ENCODE results near the gene TRIM73.
"Not testable (repeated sequence)": the region's sequence is repeated elsewhere in the genome, so short reads cannot be mapped to it uniquely, and the experiment has no call there.

Gene TRIM73

DNA sequence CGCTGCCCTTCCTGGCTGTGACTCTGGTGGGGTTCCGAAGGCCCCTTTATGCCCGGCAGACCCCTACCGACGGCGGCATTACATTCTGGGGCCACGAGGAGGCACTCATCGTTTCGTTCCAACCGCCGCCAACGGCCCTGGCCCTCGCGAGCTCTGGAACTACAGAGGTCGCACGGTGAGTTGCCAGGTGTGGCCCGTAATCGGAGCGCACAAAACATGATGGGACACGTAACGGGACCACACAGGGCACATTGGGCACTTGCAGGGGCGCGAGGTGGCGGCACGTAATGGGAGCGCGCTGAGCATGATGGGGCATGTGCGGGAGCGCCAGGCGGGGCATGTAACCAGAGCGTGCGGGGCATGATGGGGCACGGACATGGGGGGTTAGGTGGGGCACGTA is at the start of gene TRIM73:
Gene TRIM73 (plus strand): TSS at position 301 of the 400 bp plus-strand sequence. CDS start 3,305 bp downstream, outside the sequence.
- DNase-seq, result not testable (repeated sequence)

DNA sequence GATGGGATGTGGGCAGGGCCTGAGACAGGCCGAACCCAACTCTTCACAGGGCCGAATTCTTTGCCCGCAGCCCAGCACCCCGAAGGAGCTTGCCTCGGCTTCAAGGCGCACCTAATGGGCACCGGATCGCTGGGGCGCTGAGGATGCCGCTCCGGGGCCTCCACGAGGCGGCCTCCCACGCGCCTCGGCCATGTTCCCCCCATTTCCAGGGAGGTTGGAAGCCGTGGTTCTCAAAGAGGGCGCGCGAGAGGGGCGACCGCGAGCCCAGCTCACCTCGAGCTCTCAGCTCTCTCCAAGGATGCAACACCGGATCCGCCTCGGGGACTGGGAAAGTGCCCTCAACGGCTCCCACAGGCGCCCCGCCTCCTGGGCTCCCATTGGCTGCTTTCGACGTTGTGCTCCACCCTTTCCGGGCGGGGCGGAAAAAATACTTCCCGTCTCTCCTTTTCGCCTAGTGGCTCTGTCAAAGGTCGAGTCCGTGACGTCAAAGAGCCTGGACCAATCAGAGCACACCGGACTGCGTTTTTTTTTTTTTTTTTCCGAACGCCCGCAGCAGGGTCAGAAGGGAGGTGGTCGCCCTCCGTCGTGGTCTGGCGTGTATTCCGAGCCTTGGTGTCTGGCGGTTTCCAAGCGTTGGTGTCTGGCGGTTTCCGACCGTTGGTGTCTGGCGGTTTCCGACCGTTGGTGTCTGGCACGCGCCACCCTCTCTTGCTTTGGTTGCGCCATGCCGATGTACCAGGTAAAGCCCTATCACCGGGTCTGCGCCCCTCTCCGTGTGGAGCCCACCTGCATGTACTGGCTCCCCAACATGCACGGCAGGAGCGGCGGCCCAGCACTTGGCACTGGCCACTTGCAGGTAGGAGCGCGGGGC is 36.5 kb upstream of the TRIM73 start:
- not testable (repeated sequence) for DNase-seq

DNA sequence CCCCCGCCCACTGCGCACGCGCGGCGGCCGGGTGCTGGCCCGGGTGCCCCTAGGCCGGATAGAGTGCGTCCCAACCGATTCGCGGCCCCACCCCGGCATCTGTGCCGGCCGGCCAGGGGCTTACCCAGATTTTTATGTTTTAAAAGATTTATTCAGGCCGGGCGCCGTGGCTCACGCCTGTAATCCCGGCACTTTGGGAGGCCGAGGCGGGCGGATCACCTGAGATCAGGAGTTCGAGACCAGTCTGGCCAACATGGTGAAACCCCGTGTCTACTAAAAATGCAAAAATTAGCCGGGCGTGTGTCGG is 35.9 kb upstream of the TRIM73 start:
- not testable (repeated sequence) for DNase-seq

DNA sequence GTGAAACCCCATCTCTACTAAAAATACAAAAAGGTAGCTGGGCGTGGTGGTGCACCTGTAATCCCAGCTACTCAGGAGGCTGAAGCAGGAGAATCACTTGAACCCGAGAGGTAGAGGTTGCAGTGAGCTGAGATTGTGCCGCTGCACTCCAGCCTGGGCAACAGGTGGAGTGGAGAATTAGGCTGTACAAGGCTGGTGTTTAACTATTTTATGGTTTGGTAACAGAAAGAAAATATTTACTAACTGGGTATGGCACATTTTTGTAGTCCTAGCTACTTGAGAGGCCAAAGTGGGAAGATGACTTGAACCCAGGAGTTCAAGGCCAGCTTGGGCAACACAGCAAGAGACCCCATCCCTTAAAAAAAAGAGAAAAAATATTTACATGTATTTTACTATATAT is 31.4 kb upstream of the TRIM73 start:
- DNase-seq, result not testable (repeated sequence)

DNA sequence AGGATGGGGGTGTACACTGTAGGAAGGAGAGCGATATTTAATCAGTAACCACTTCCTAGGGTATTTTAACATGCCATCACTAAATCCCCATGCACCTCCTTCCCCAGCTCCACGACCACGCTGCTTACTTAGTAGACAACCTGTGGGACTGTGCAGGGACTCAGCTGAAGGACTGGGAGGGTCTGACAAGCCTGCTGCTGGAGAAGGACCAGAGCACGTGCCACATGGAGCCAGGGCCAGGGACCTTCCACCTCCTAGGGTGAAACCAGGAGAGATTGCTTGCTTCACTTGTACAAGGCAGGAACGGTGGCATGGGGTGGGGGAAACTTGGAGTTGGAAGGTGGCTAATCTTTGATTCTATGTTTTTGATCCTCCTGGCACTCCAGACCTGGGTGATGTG is 28.8 kb upstream of the TRIM73 start:
- DNase-seq, result not testable (repeated sequence)

DNA sequence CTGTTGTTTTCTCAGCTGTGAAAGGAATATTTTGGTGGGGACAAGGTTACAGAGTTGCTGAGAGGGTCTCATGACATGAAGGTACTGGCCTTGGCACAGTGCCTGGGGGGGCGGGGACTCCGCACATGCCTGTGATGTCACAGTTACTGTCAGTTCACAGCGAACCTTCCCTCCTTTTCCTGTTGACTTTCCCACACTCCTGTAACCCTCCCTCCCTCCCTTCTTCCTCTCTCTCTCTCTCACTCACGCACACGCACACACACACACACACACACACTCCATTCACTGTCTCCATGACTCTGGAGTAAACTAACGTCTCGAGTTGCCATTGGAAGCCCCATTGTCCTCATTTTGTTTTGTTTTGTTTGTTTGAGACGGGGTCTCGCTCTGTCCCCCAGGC is 28.1 kb upstream of the TRIM73 start:
- not testable (repeated sequence) for DNase-seq

DNA sequence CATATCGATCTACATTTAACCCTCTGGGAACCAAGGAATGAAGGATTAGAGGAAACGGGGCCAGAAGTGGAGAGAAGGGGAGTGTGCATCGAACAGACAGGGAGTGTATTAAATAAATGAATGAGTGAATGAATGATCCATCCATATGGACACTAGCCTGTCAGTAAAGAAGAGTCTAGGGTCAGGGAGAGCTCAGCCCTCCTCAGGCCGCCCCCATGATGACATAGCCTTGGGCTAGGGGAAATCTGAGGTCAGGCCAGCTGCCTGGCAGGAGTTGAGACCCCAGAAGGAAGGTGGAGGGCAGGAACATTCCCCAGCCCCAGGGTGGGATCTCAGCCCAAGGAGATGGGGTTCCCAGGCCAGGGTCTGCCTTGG is 21.3 kb upstream of the TRIM73 start:
- not testable (repeated sequence) for DNase-seq

DNA sequence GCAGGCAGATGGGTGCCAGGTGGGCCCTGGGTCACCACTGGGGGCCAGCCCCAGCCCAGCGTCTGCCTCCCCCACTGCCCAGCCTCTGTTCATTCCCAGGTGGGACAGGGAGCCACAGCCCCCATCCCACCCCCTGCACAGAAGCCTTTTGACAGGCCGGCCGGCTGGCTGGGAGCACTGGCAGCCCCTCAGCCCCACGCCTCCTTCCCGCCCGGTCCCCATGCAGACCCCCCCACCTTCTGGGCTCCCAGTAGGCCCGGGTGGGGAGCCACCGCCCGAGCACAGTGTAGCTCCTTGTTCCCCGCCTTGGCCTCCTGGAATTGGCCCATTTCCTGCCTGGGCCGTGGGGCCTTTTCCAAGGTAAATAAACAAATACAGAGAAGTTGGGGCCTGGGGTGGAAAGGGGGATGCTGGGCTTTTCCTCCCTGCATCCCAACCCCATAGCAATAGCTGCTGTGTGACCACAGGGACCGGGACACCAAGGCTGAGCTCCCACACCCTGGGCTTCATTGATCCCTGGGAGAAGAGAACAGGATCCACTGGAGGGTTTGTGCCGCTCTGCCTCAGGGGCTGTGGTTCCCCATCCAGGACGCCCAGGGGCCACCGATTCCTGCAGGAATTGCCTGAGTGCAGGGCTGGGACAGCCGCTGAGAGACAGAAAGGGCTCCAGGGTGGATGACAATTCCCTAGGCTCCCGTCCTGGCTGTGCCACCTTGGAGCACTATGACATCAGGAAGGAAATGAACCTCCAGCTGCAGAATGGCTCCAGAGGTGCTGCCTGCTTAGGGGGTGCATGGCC is 20.7 kb upstream of the TRIM73 start:
- not testable (repeated sequence) for DNase-seq

DNA sequence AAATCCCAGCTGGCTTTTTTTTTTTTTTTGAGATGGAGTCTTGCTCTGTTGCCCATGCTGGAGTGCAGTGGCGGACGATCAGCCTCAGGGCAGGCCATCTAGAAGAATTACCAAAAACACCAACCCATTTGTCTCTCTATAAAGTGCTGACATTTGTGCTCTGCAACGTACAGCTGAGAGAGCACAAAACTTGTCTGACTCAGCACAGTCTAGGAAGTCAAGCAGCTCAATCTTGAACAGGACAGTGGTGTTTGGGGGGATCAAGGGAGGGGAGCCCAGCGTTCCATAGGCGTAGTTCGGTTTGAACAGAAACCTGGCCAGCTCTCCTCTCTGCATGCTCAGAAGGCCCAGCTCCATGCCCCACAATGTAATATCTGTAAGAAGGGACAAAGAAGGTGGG is 2.2 kb upstream of the TRIM73 start:
- DNase-seq, result not testable (repeated sequence)

DNA sequence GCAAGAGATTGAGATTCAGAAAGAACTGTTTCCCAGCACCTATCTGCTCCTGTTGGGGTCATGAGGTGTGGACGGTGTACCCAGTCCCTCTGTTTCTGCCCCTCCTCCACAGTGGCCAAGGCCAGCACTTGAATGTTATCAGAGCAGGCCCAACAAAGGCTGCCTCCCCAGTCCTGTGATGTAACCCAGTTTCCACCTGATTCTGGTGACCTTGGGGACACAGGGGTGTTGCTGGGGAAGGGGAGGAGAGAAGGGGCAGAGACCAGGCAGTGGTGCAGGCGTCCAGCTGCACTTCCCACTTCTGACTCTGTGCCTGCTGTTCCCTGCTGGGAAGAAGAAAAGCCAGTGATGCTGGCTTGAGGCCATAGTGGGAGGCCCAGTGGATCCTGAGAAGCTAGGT is 2.4 kb downstream of the TRIM73 start:
- not testable (repeated sequence) for DNase-seq

DNA sequence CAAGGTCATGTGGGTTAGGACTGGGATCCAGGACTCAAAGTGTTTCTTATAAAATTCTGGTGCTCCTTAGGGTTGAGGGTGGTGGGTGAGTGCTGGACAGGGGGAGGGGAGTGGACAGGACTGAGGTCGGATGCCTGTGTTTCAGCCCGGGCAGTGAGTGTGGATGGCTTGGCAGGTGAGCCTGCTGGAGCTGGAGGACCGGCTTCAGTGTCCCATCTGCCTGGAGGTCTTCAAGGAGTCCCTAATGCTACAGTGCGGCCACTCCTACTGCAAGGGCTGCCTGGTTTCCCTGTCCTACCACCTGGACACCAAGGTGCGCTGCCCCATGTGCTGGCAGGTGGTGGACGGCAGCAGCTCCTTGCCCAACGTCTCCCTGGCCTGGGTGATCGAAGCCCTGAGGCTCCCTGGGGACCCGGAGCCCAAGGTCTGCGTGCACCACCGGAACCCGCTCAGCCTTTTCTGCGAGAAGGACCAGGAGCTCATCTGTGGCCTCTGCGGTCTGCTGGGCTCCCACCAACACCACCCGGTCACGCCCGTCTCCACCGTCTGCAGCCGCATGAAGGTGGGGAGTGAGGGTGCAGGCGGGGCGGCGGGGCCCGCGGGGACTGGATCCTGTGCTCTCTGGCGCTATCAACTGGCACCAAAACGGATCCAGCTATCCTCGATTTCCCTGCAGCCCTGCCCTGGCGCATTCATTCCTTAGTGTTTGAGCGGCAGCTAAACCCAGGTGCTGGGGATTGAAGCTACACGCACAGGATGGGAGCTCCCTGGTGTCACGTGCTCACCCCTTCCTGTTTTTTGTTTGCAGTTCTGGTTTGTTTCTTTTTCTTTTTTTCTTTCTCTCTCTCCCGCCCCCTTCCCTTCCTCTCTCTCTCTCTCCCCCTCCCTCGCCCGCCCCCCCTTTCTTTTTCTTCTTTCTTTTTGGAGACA is 3.6 kb downstream of the TRIM73 start:
- DNase-seq, result not testable (repeated sequence)

DNA sequence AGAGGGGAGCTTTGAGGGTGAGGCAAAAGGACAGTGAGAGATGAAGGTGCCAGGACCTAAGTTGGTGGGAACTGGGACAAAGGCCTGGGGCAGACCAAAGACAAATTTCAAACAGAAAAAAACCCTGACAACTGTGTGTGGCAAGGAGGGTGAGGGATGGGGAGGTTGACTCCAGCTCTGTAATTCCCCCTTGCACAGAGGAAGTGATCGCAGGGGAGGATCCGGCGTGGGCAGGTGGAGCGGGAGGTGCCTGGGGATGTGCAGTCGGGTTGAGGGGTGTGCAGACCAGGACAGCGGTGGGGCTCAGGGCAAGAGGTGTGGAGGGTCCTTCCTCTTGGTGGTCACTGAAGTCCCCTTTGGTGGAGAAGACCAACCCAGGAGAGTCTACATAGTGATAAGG is 5.1 kb downstream of the TRIM73 start:
- not testable (repeated sequence) for DNase-seq

DNA sequence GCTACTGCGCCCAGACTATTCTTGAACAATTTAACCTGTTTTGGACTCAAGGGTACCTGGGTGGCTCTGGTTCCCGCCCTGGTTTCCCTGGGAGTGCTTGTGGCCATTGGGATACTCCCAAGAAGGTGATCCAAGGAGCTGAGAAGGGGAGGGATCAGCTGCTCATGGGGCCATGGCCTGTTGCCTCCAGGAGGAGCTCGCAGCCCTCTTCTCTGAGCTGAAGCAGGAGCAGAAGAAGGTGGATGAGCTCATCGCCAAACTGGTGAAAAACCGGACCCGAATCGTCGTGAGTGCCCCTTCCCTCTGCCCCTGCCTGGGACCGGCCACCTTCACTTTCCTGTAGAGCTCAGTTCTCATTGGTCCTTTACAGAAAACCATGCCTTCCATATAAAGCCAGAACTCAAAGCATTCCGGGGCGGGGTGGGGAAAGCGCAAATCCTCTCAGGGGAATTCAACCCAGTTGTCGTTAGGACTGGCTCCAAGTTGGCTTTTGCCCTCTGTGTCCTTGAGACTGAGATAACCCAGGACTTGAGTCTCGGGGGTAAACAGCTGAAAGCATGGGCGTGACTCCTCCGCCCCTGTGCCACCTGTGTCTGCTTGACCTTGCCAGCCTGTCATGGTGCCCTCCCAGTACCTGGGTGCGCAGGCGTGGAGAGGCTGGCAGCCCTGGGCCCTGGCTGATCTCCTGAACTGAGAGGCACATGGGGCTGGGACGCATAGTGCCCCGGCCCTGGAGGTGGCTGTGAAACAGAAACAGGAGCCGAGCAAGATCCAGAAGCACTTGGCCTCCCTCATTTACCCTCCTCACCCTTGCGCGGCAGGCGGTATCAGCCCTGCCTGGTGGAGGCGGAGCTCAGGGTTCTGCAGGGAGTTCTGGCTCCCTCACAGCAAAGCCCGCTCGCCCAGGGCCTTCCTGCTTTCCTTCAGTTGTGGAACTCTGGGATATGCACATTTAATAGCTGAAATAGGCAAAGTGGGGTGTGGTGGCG is 8.3 kb downstream of the TRIM73 start:
- not testable (repeated sequence) for DNase-seq

DNA sequence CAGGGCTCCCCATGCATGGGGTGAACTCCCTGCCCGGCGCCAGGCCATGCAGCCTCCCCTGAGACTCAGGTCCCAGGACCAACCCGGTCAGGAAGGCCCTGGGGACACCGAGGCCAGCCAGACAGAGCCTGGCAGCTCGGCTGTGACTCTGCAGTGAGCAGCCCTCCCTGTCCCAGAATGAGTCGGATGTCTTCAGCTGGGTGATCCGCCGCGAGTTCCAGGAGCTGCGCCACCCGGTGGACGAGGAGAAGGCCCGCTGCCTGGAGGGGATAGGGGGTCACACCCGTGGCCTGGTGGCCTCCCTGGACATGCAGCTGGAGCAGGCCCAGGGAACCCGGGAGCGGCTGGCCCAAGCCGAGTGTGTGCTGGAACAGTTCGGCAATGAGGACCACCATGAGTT is 9.2 kb downstream of the TRIM73 start:
- DNase-seq, result not testable (repeated sequence)

DNA sequence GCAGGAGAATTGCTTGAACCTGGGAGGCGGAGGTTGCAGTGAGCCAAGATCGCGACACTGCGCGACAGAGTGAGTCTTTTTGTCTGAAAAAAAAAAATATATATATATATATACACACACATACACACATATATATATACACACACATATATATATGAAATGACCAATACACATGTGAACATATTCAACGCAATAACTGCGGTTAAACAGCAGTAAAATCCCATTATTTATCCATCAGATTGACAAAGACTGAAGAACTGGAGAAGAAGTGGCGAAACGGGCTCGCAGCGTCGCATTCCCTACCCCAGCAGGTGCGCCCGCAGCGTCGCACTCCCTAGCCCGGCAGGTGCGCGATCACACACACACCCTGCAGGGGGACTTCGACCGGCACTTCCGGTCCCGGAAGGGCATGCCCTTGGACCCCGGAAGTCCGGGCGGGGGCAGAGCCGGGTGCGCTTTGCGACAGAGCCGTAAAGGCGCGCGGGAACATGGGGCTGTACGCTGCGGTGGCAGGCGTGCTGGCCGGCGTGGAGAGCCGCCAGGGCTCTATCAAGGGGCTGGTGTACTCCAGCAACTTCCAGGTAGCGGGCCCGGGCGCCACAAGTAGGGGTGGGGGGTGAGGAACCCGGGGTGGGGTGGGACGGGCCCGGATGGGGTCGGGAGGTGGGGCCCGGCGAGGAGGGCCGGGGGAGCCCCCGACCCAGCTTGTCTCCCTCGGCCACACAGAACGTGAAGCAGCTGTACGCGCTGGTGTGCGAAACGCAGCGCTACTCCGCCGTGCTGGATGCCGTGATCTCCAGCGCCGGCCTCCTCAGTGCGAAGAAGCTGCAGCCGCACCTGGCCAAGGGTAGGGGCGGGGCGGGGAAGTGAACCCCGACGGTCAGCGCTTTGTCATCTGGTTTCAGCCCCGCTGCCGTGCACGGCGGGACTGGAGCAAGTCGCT is 14.7 kb downstream of the TRIM73 start:
- not testable (repeated sequence) for DNase-seq

DNA sequence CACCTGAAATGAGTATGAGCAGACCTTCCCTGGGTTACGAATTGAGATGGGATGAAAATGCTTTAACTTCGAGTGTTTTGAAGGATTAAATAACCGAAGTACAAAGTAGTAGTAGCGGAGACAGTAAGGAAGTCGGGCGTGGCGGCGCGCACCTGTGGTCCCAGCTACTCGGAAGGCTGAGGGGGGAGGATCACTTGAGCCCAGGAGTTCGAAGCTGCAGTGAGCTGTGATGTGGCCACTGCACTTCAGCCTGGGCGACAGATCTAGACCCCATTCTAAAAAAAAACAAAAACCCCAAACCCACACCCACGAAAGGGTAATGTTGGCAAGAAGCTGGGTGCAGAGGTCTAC is 15.4 kb downstream of the TRIM73 start:
- DNase-seq, result not testable (repeated sequence)

DNA sequence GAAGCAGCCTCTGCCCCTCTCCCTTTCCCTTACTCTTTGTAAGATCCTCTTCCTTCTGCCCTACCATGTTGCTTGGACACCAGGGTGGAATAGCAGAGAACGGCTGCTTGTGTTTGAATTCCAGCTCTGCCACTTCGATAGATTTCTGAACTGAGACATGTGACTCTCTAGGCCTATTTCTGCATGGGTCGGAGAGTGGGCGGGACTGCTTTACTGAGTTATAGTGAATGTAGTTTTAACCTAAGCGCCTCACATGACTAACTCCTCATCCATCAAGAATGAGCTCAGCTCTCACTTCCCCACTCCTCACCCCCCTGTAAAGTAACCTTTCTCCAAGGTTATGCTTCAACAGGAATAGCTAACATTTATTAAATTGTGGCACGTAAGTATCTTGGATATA is 18.8 kb downstream of the TRIM73 start:
- not testable (repeated sequence) for DNase-seq

DNA sequence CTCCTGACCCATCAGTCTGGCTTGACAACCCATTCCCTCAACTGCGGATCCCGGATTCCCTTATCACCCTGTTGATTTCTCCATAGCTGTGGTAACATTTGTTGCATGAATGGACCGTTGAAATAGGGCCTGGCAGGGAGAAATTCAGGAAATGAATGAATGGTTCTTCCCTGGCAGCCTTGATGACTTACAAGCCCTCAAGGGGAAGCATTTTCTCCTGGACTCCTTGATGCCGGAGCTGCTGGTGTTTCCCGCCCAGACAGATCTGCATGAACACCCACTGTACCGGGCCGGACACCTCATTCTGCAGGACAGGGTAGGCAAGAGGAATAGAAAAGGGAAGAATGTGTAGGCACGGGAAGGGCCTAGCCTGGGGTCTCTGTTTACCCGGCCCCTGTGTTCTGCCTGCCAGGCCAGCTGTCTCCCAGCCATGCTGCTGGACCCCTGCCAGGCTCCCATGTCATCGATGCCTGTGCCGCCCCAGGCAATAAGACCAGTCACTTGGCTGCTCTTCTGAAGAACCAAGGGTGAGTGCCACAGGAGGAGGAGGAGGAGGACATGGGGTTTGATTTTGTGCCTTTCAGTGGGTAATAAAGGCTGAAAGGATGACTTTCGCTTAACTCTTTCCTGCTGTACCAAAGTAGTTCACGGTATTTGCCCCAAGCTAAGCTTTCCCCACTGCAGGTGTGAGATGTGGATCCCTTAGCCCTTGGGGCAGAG is 19.4 kb downstream of the TRIM73 start:
- DNase-seq, result not testable (repeated sequence)

DNA sequence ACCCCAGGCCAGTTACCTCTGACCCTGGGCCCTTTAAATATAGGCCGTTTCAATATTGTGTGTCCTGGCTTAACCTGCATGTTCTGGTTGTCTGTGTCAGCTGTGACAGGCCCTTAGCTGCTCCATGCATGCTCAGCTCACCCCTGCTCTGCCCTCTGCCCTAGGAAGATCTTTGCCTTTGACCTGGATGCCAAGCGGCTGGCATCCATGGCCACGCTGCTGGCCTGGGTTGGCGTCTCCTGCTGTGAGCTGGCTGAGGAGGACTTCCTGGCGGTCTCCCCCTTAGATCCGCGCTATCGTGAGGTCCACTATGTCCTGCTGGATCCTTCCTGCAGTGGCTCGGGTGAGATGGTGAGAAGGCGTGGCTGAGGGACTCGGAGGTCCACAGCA is 20.0 kb downstream of the TRIM73 start:
- not testable (repeated sequence) for DNase-seq
